ES-I3 (cell line): ENCODE measurements around the gene DENND6B.
"Not testable (repeated sequence)": the region's sequence is repeated elsewhere in the genome, so short reads cannot be mapped to it uniquely, and the experiment has no call there.

Source experiments
- H3K36me3 ChIP-seq: 2 replicates; pipeline ENCODE4 v1.6.1; 2013; ENCODE audit warnings: mild to moderate bottlenecking, low read length, control low read depth, moderate library complexity; ENCODE audit not compliant: insufficient read depth
- H3K4me1 ChIP-seq: 2 replicates; pipeline ENCODE4 v1.6.1; 2013; ENCODE audit warnings: mild to moderate bottlenecking, control low read depth, low read length; ENCODE audit not compliant: insufficient read depth
- H3K9ac ChIP-seq: 2 replicates; pipeline ENCODE4 v1.6.1; 2013; ENCODE audit warnings: low read depth, mild to moderate bottlenecking, low read length, moderate library complexity
- H3K9me3 ChIP-seq: 2 replicates; pipeline ENCODE4 v1.6.1; 2013; ENCODE audit warnings: mild to moderate bottlenecking, low read length, moderate library complexity; ENCODE audit not compliant: control insufficient read depth, insufficient read depth

The DENND6B gene

GRCh38 chr22:50326956-50327710, at the start of gene DENND6B:
DENND6B (minus strand) TSS chr22:50327012; CDS start chr22:50326988, 24 bp downstream.
- Histone ChIP-seq H3K36me3 (no peaks in the 10 kb centered on the region), H3K4me1 (no peaks in the 10 kb centered on the region; the same call in 1 of the 2 replicates), H3K9me3 (no peaks in the 10 kb centered on the region), H3K9ac (peak within 1 kb of the TSS; percentile 89)

DNA sequence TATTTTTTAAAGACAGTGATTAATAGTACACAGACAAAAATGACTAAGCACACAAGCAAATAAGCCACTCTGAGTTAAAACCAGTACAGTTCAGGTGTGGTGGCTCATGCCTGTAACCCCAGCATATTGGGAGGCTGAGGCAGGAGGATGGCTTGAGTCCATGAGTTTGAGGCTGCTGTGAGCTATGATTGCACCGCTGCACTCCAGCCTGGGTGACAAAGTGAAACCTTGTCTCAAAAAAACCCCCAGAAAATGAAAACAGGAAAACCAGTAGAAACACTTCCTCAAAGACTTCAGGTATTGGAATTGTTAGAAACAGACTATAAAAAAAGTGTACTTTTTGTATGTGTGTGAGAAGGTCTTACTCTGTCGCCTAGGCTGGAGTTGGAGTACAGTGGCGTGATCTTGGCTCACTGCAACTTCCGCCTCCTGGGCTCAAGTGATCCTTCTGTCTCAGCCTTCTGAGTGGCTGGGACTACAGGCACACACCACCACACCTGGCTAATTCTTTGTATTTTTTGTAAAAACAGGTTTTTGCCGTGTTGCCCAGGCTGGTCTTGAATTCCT, 49.4 kb upstream of the DENND6B start:
- Histone ChIP-seq H3K36me3 (peaks cover 15% of the 10 kb centered on the region), H3K9ac (no peak overlapping the region), H3K9me3 (no peaks in the 10 kb centered on the region), H3K4me1 (no peaks in the 10 kb centered on the region)

- Histone ChIP-seq H3K36me3 (peaks cover 7% of the 10 kb centered on the region), H3K4me1 (no peaks in the 10 kb centered on the region), H3K9me3 (no peaks in the 10 kb centered on the region), H3K9ac (no peak overlapping the region)
These were observed 44.4 kb upstream of the DENND6B start for GRCh38 chr22:50371101-50371648.

- H3K9me3 ChIP-seq, result no peaks in the 10 kb centered on the region
- H3K9ac ChIP-seq, result no peak overlapping the region
- H3K4me1 ChIP-seq, result no peaks in the 10 kb centered on the region
- no peaks in the 10 kb centered on the region for H3K36me3 ChIP-seq
These were observed 41.1 kb upstream of the DENND6B start for GRCh38 chr22:50367778-50368500.

GRCh38 chr22:50363803-50364194, 37.0 kb upstream of the DENND6B start:
- H3K36me3 ChIP-seq, H3K9me3 ChIP-seq, H3K9ac ChIP-seq, H3K4me1 ChIP-seq: not testable (repeated sequence)

GRCh38 chr22:50363166-50363802, 36.5 kb upstream of the DENND6B start:
- Histone ChIP-seq H3K9me3 (no peaks in the 10 kb centered on the region; the same call in 1 of the 2 replicates), H3K4me1 (no peaks in the 10 kb centered on the region), H3K36me3 (no peaks in the 10 kb centered on the region), H3K9ac (no peak overlapping the region)

- no peak overlapping the region for H3K9ac ChIP-seq
- no peaks in the 10 kb centered on the region for H3K36me3 ChIP-seq
- H3K4me1 ChIP-seq, result no peaks in the 10 kb centered on the region
- H3K9me3 ChIP-seq, result no peaks in the 10 kb centered on the region; the same call in 1 of the 2 replicates
These were observed 34.9 kb upstream of the DENND6B start for GRCh38 chr22:50361688-50362087.

- no peaks in the 10 kb centered on the region for H3K4me1 ChIP-seq
- H3K9ac ChIP-seq, result no peak overlapping the region
- H3K9me3 ChIP-seq, result no peaks in the 10 kb centered on the region; the same call in 1 of the 2 replicates
- no peaks in the 10 kb centered on the region for H3K36me3 ChIP-seq
These were observed 34.4 kb upstream of the DENND6B start for GRCh38 chr22:50361222-50361621.

GRCh38 chr22:50360578-50360977, 33.8 kb upstream of the DENND6B start:
- no peaks in the 10 kb centered on the region; the same call in 1 of the 2 replicates for H3K9me3 ChIP-seq
- no peaks in the 10 kb centered on the region for H3K4me1 ChIP-seq

GRCh38 chr22:50357756-50358155, 30.9 kb upstream of the DENND6B start:
- Histone ChIP-seq H3K36me3 (no peaks in the 10 kb centered on the region), H3K9me3 (no peaks in the 10 kb centered on the region; the same call in 1 of the 2 replicates), H3K4me1 (no peaks in the 10 kb centered on the region), H3K9ac (no peak overlapping the region)

More at GRCh38 chr22:50360578-50360977, 33.8 kb upstream of the DENND6B start:
- Histone ChIP-seq H3K36me3 (no peaks in the 10 kb centered on the region), H3K9ac (no peak overlapping the region)

- H3K36me3 ChIP-seq, result no peaks in the 10 kb centered on the region
- H3K9ac ChIP-seq, result no peak overlapping the region
- no peaks in the 10 kb centered on the region; the same call in 1 of the 2 replicates for H3K9me3 ChIP-seq
- no peaks in the 10 kb centered on the region for H3K4me1 ChIP-seq
These were observed 30.4 kb upstream of the DENND6B start for GRCh38 chr22:50357222-50357621.

DNA sequence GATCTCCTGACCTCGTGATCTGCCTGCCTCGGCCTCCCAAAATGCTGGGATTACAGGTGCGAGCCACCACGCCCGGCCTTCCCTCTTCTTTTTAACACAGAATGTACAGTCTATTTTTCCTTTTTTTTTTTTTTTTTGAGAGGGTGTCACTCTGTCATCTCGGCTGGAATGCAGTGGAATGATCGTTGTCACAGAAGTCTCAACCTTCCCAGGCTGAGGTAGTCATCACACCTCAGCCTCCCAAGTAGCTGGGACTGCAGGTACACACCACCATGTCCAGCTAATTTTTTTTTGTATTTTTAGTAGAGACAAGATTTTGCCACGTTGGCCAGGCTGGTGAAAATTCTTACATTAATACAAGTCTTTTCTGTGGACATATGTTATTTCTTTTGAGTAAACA, 29.4 kb upstream of the DENND6B start:
- H3K9ac ChIP-seq, result no peak overlapping the region
- no peaks in the 10 kb centered on the region for H3K36me3 ChIP-seq
- H3K9me3 ChIP-seq, result no peaks in the 10 kb centered on the region; the same call in 1 of the 2 replicates

DNA sequence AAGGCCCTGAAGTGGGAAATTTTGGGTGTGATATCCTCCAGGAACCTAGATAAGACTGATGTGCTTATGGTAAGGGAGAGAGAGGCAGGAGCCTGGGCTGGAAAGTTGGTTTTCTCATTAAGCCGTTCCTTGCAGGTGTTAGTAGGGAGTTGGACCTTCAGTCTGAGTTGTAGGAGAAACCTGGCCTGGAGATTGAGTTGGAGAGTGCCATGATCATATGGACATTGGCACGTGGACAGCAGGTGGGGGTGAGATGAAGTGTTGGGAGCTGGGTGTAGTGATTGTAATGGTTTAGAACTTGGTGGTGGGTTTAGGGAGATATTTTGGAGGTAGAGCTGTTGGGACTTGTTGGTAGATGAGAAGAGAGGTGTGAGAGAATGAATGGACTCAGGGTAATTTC, 21.2 kb upstream of the DENND6B start:
- H3K9ac ChIP-seq, result no peak overlapping the region

More for the DNA sequence above, 29.4 kb upstream of the DENND6B start:
- no peaks in the 10 kb centered on the region for H3K4me1 ChIP-seq

GRCh38 chr22:50347157-50347556, 20.3 kb upstream of the DENND6B start:
- H3K9me3 ChIP-seq, result no peaks in the 10 kb centered on the region

More for the DNA sequence above, 21.2 kb upstream of the DENND6B start:
- Histone ChIP-seq H3K4me1 (no peaks in the 10 kb centered on the region), H3K9me3 (no peaks in the 10 kb centered on the region), H3K36me3 (no peaks in the 10 kb centered on the region)

More at GRCh38 chr22:50347157-50347556, 20.3 kb upstream of the DENND6B start:
- Histone ChIP-seq H3K9ac (no peak overlapping the region), H3K36me3 (no peaks in the 10 kb centered on the region), H3K4me1 (no peaks in the 10 kb centered on the region)
